ENCODE data around the gene KRTAP5-6.
"Not testable (repeated sequence)": the region's sequence is repeated elsewhere in the genome, so short reads cannot be mapped to it uniquely, and the experiment has no call there.

The KRTAP5-6 gene

GRCh38 chr11:1679881-1680280 is 17.1 kb upstream of the KRTAP5-6 start:
- FAIRE-seq = no peak
- TF ChIP-seq CTCF (IDR thresholded peaks at IDR 0.05; ENCODE audit: insufficient read depth, missing control alignments) = no peak
- no peak for DNase-seq (ENCODE audit: insufficient read length, low spot score)

GRCh38 chr11:1682225-1682905 is 14.6 kb upstream of the KRTAP5-6 start:
- FAIRE-seq (no peak), DNase-seq (ENCODE audit: insufficient read length, low spot score) (no peak)
- TF ChIP-seq CTCF (IDR thresholded peaks at IDR 0.05; ENCODE audit: insufficient read depth, missing control alignments) = no peak

GRCh38 chr11:1683216-1683615 is 13.8 kb upstream of the KRTAP5-6 start:
- DNase-seq (ENCODE audit: insufficient read length, low spot score); FAIRE-seq: not testable (repeated sequence)

- DNase-seq (ENCODE audit: insufficient read length, low spot score); FAIRE-seq: not testable (repeated sequence)
Measured at GRCh38 chr11:1683904-1684572, 13.0 kb upstream of the KRTAP5-6 start.

- DNase-seq (ENCODE audit: insufficient read length, low spot score); FAIRE-seq: not testable (repeated sequence)
Measured at GRCh38 chr11:1684886-1685874, 11.8 kb upstream of the KRTAP5-6 start.

GRCh38 chr11:1686220-1686619 is 10.8 kb upstream of the KRTAP5-6 start:
- not testable (repeated sequence) for FAIRE-seq; DNase-seq (ENCODE audit: insufficient read length, low spot score)

GRCh38 chr11:1688336-1688947 is 8.6 kb upstream of the KRTAP5-6 start:
- not testable (repeated sequence) for DNase-seq (ENCODE audit: insufficient read length, low spot score); FAIRE-seq

GRCh38 chr11:1689250-1690166 is 7.5 kb upstream of the KRTAP5-6 start:
- FAIRE-seq; DNase-seq (ENCODE audit: insufficient read length, low spot score): not testable (repeated sequence)

- no peak for TF ChIP-seq CTCF (IDR thresholded peaks at IDR 0.05; ENCODE audit: insufficient read depth, missing control alignments)
- FAIRE-seq = no peak
- DNase-seq (ENCODE audit: insufficient read length, low spot score) = no peak
Measured at GRCh38 chr11:1690167-1691025, 6.6 kb upstream of the KRTAP5-6 start.

All from D721Med (cell line).